H1 (cell line): ENCODE data around the gene BRICD5. TPM values are rescaled to one million over a fixed set of nuclear protein-coding genes. Genes with fewer than 3 reads are reported as not detected.

Experiments used
- CTCF ChIA-PET: fragments of 300-600 bp; sonication (Branson Sonifier 250); formaldehyde crosslinking; loops from one replicate; lab custom pipeline; 2021; ENCODE audit not compliant: partially characterized antibody; lab: Charles Lee
- POLR2A ChIA-PET: fragments of 300-600 bp; sonication (Branson Sonifier 250); formaldehyde crosslinking; loops from one replicate; lab custom pipeline; 2021; ENCODE audit warnings: inconsistent platforms; ENCODE audit not compliant: partially characterized antibody; lab: Charles Lee
- DNase-seq, 2 experiments: peaks; one replicate each; pipeline versions ENCODE4 v3.0.0 to v3.0.0-alpha.2; 2010 to 2022; ENCODE audit warnings: low spot score in 2 of 2, low read depth in 1 of 2, mixed read lengths in 1 of 2
- FAIRE-seq: peaks from 2 replicates; lab custom pipeline; 2011; peaks lifted over from hg19 to GRCh38; lab: Jason Lieb, UNC
- H2AFZ ChIP-seq: 2 replicates; pipeline ENCODE4 v1.8.1; 2012; ENCODE audit warnings: low read length, inconsistent platforms
- H2AK5ac ChIP-seq: 2 replicates; pipeline ENCODE4 v1.6.1; 2013; ENCODE audit warnings: low read depth, low read length
- H2BK120ac ChIP-seq: replicated peaks from 2 replicates; pipeline ENCODE3; 2013; ENCODE audit warnings: low read depth, low read length, inconsistent platforms
- H2BK12ac ChIP-seq: 2 replicates; pipeline ENCODE4 v1.6.1; 2013; ENCODE audit warnings: low read depth, low read length
- H2BK15ac ChIP-seq: 2 replicates; pipeline ENCODE4 v1.6.1; 2013; ENCODE audit warnings: low read length
- H2BK20ac ChIP-seq: 2 replicates; pipeline ENCODE4 v1.6.1; 2013; ENCODE audit warnings: low read length
- H2BK5ac ChIP-seq: 2 replicates; pipeline ENCODE4 v1.6.1; 2013; ENCODE audit warnings: low read depth, low read length
- H3K14ac ChIP-seq: 2 replicates; pipeline ENCODE4 v1.6.1; 2013; ENCODE audit warnings: inconsistent platforms; ENCODE audit not compliant: insufficient read length
- H3K18ac ChIP-seq: 2 replicates; pipeline ENCODE4 v1.6.1; 2013; ENCODE audit warnings: low read length; ENCODE audit errors: extremely low read depth
- H3K23ac ChIP-seq: 2 replicates; pipeline ENCODE4 v1.6.1; 2013; ENCODE audit warnings: inconsistent platforms; ENCODE audit not compliant: insufficient read length
- H3K23me2 ChIP-seq: 2 replicates; pipeline ENCODE4 v1.6.1; 2013; ENCODE audit warnings: low read depth, low read length
- H3K27ac ChIP-seq: 2 replicates; pipeline ENCODE4 v1.6.1; 2011; ENCODE audit warnings: low read depth, low read length, inconsistent platforms
- H3K27me3 ChIP-seq, 4 experiments: replicated peaks in 1 of 4; 1 replicate in 1 of 4; 2 replicates in 3 of 4; pipeline versions ENCODE4 v1.6.1 to v1.8.1; 2011 to 2013; ENCODE audit warnings: low read length in 3 of 4, mild to moderate bottlenecking in 3 of 4, inconsistent platforms in 2 of 4, mixed read lengths in 2 of 4, moderate library complexity in 1 of 4; ENCODE audit not compliant: control insufficient read depth in 3 of 4, insufficient read depth in 3 of 4; ENCODE audit errors: extremely low read depth in 1 of 4
- H3K36me3 ChIP-seq, 4 experiments: 2 replicates each; pipeline versions ENCODE4 v1.6.1 to v1.8.1; 2011 to 2013; ENCODE audit warnings: mild to moderate bottlenecking in 4 of 4, low read length in 3 of 4, moderate library complexity in 2 of 4, control low read depth in 1 of 4, inconsistent platforms in 1 of 4; ENCODE audit not compliant: insufficient read depth in 4 of 4, control insufficient read depth in 2 of 4
- H3K4ac ChIP-seq: replicated peaks from 2 replicates; pipeline ENCODE3; 2013; ENCODE audit warnings: low read length, low read depth, mixed read lengths, inconsistent platforms; ENCODE audit not compliant: insufficient read length
- H3K4me1 ChIP-seq, 4 experiments: replicated peaks in 1 of 4; 1 replicate in 1 of 4; 2 replicates in 3 of 4; pipeline versions ENCODE4 v1.6.1 to v1.8.1; 2011 to 2013; ENCODE audit warnings: low read length in 3 of 4, inconsistent platforms in 2 of 4, mixed read lengths in 1 of 4; ENCODE audit not compliant: insufficient read depth in 4 of 4, control insufficient read depth in 3 of 4
- H3K4me2 ChIP-seq, 2 experiments: 2 replicates each; pipeline versions ENCODE4 v1.6.1 to v1.8.1; 2011 to 2013; ENCODE audit warnings: low read depth in 2 of 2, low read length in 2 of 2, control low read depth in 1 of 2, inconsistent platforms in 1 of 2, mild to moderate bottlenecking in 1 of 2; ENCODE audit not compliant: insufficient read depth in 1 of 2
- H3K4me3 ChIP-seq, 4 experiments: fragments of 200-600, 300-600 bp in 1 of 4; sonication (generic), shearing (Covaris generic), sonication (Bioruptor Twin) in 1 of 4; 2 replicates each; pipeline versions ENCODE4 v1.5.1 to v1.8.1; 2011 to 2016; ENCODE audit warnings: low read length in 4 of 4, low read depth in 3 of 4, control low read depth in 2 of 4, inconsistent platforms in 2 of 4, mild to moderate bottlenecking in 2 of 4, mixed read lengths in 1 of 4, moderate library complexity in 1 of 4; ENCODE audit not compliant: insufficient read depth in 2 of 4; ENCODE audit errors: extremely low read depth in 1 of 4
- H3K56ac ChIP-seq: replicated peaks from 2 replicates; pipeline ENCODE3; 2013; ENCODE audit warnings: low read depth, mild to moderate bottlenecking, mixed read lengths, low read length, inconsistent platforms; ENCODE audit not compliant: insufficient read length
- H3K79me1 ChIP-seq: 2 replicates; pipeline ENCODE4 v1.6.1; 2013; ENCODE audit warnings: low read depth, low read length, control low read depth
- H3K79me2 ChIP-seq, 2 experiments: 2 replicates each; pipeline versions ENCODE4 v1.6.1 to v1.8.1; 2012 to 2013; ENCODE audit warnings: low read length in 2 of 2, mild to moderate bottlenecking in 2 of 2, inconsistent platforms in 1 of 2; ENCODE audit not compliant: insufficient read depth in 2 of 2, control insufficient read depth in 1 of 2
- H3K9ac ChIP-seq, 4 experiments: replicated peaks in 1 of 4; 1 replicate in 1 of 4; 2 replicates in 3 of 4; pipeline versions ENCODE4 v1.6.1 to v1.8.1; 2011 to 2013; ENCODE audit warnings: low read depth in 3 of 4, low read length in 3 of 4, control low read depth in 2 of 4, mild to moderate bottlenecking in 2 of 4, moderate library complexity in 2 of 4, inconsistent platforms in 1 of 4; ENCODE audit errors: extremely low read depth in 1 of 4
- H3K9me3 ChIP-seq, 2 experiments: 2 replicates each; pipeline versions ENCODE4 v1.6.1 to v1.8.1; 2012 to 2013; ENCODE audit warnings: mild to moderate bottlenecking in 2 of 2, moderate library complexity in 2 of 2, control low read depth in 1 of 2, inconsistent platforms in 1 of 2, low read depth in 1 of 2, low read length in 1 of 2, mixed read lengths in 1 of 2; ENCODE audit not compliant: insufficient read depth in 2 of 2
- H4K20me1 ChIP-seq, 2 experiments: replicated peaks in 1 of 2; 2 replicates each; pipeline versions ENCODE3 to v1.8.1; 2011 to 2013; ENCODE audit warnings: inconsistent platforms in 2 of 2, low read length in 2 of 2, mild to moderate bottlenecking in 1 of 2; ENCODE audit not compliant: insufficient read depth in 2 of 2, control insufficient read depth in 1 of 2
- H4K5ac ChIP-seq: 2 replicates; pipeline ENCODE4 v1.6.1; 2013; ENCODE audit warnings: low read length, low read depth, mixed read lengths, inconsistent platforms; ENCODE audit not compliant: insufficient read length
- H4K8ac ChIP-seq: 2 replicates; pipeline ENCODE4 v1.8.0; 2013; ENCODE audit warnings: mild to moderate bottlenecking, moderate library complexity, low read length, inconsistent platforms; ENCODE audit not compliant: insufficient read depth; ENCODE audit errors: extremely low read depth
- H4K91ac ChIP-seq: replicated peaks from 2 replicates; pipeline ENCODE3; 2013; ENCODE audit warnings: low read length, mixed read lengths, inconsistent platforms; ENCODE audit not compliant: insufficient read length
- ASH2L ChIP-seq: fragments of 200-600, 300-600 bp; sonication (generic); IDR thresholded peaks from one replicate; pipeline ENCODE4 v1.7.1; 2017; ENCODE audit warnings: low read length
- ATF3 ChIP-seq: IDR thresholded peaks from 2 replicates; pipeline ENCODE4 v1.6.1; 2011; ENCODE audit warnings: low read depth, mild to moderate bottlenecking, low read length; ENCODE audit not compliant: insufficient read depth
- BCL11A ChIP-seq, 2 experiments: IDR thresholded peaks; one replicate each; pipeline ENCODE4 v1.6.1; 2011; ENCODE audit warnings: low read depth in 2 of 2, low read length in 2 of 2, mild to moderate bottlenecking in 2 of 2
- CHD1 ChIP-seq: IDR thresholded peaks from 2 replicates; pipeline ENCODE4 v1.6.1; 2012; ENCODE audit warnings: low read depth, low read length, improper control_type of control experiment
- GABPA ChIP-seq: IDR thresholded peaks from 2 replicates; pipeline ENCODE4 v1.6.1; 2011; ENCODE audit warnings: mild to moderate bottlenecking, low read length, moderate library complexity, borderline replicate concordance; ENCODE audit not compliant: insufficient read depth
- NRF1 ChIP-seq: IDR thresholded peaks from 2 replicates; pipeline ENCODE4 v1.6.1; 2011; ENCODE audit warnings: mild to moderate bottlenecking, low read depth, low read length, improper control_type of control experiment
- POU5F1 ChIP-seq: IDR thresholded peaks from 2 replicates; pipeline ENCODE4 v1.6.1; 2011; ENCODE audit warnings: low read depth, mild to moderate bottlenecking, low read length, moderate library complexity
- RXRA ChIP-seq: IDR thresholded peaks from 2 replicates; pipeline ENCODE4 v1.6.1; 2011; ENCODE audit warnings: low read depth, mild to moderate bottlenecking, low read length, moderate library complexity; ENCODE audit not compliant: insufficient read depth
- SP1 ChIP-seq: IDR thresholded peaks from 2 replicates; pipeline ENCODE4 v1.6.1; 2011; ENCODE audit warnings: low read depth, low read length
- WGBS, 2 experiments: shearing (Covaris generic) in 1 of 2; methylation state at CpG; one replicate each; pipeline versions ENCODE4 v1.1.6 to v1.1.7; 2013 to 2015; ENCODE audit warnings: low lambda C conversion rate in 2 of 2, mixed read lengths in 2 of 2, inconsistent platforms in 1 of 2, low coverage in 1 of 2, missing lambda C conversion rate in 1 of 2; ENCODE audit not compliant: insufficient replicate concordance in 2 of 2, insufficient coverage in 1 of 2, insufficient read length in 1 of 2; ENCODE audit errors: extremely low coverage in 1 of 2, missing lambda C conversion rate in 1 of 2; 5-methylcytosine and 5-hydroxymethylcytosine counted together
- polyA plus RNA-seq, 7 experiments: library from polyadenylated mRNA; depleted of rRNA in 3 of 7; stranded (reverse) in 5 of 7; unstranded in 2 of 7; fragments of >200 nt in 5 of 7; fragments of 200-250 nt in 2 of 7; gene quantifications; 1 replicate in 5 of 7; 2 replicates in 1 of 7; 4 replicates in 1 of 7; pipeline versions ENCODE4 v1.2.1 to v1.2.3, GENCODE V29; 2011 to 2013; ENCODE audit warnings: missing spikeins in 2 of 7, mixed read lengths in 2 of 7
- total RNA-seq: library from RNA; stranded (reverse); fragmentation: NEBNext Ultra II Directional; extraction: Animal tissue kit (Norgen Biotek cat#: 25700); gene quantifications from 2 replicates; pipeline ENCODE4 v1.2.1, GENCODE V29; 2021

BRICD5 gene
- total and polyA plus RNA-seq, 2 of the 8 experiments (the other 6 are each of a cell fraction or from before 2014, with no cell fraction given), result 8.5 to 14.2 TPM

DNA sequence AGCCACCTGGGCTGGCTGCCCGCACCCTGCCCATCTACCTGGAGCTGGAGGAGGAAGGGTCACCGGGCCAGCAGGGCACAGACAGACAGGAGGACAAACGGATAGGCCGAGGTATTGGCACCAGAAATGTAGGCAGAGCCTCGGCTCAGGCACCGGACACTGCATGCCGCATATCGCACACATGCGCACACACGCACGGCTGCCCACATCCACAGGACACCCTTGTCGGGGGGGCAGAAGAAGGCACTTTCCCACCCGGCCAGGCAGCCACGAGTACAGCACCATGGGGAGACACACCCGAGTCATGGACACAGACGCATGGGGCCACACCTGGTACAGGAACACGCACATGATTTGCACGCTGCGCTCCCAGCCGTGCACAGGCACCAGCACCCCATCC is 28.7 kb downstream of the BRICD5 start:
- Histone ChIP-seq H4K20me1 (peaks cover 0 to 10% of the 10 kb centered on the region in 2 experiments), H3K23me2 (peaks cover 2% of the 10 kb centered on the region; the same call in 1 of the 2 replicates), H4K8ac (no peak overlapping the region), H2BK20ac (no peak overlapping the region), H3K9ac (no peak overlapping the region; a peak in 1 of 7 replicates), H3K36me3 (peaks cover 0 to 12% (median 0%) of the 10 kb centered on the region in 4 experiments; a peak in 2 of 8 replicates), H4K91ac (no peak overlapping the region), H4K5ac (no peak overlapping the region), H2BK120ac (no peak overlapping the region), H3K14ac (no peak overlapping the region), H2BK5ac (0 out of 2 replicates have a peak overlapping the region, but pooled peaks have one; percentile 24), H3K4ac (no peak overlapping the region), H2BK15ac (peak overlapping the region; percentile 61), H3K4me1 (peaks cover 0 to 7% (median 2%) of the 10 kb centered on the region in 4 experiments; a peak in 4 of 7 replicates), H3K4me2 (no peak overlapping the region), H2AK5ac (0 out of 2 replicates have a peak overlapping the region, but pooled peaks have one; percentile 77), H3K27me3 (no peaks in the 10 kb centered on the region; a peak in 1 of 7 replicates), H3K27ac (no peak overlapping the region), H2BK12ac (no peak overlapping the region), H3K79me2 (no peaks in the 10 kb centered on the region), H3K4me3 (no peak overlapping the region), H3K79me1 (no peaks in the 10 kb centered on the region), H3K23ac (no peak overlapping the region), H2AFZ (no peak overlapping the region), H3K56ac (no peak overlapping the region), H3K9me3 (no peaks in the 10 kb centered on the region), H3K18ac (no peak overlapping the region)
- 90% methylated on average over 20 of the region's 20 CpGs; no CpG with 5 or more reads in 1 of the 2 experiments for WGBS, 2 experiments
- ChIA-PET POLR2A (interaction anchor here (1.2 to 3.2 kb wide), 5 partner anchors 26 to 156 kb away, joined by 3 to 23 read pairs (median 4); partner anchors contain the start of genes NHERF2 and TRAF7), CTCF (interaction anchor here (1.0 to 1.9 kb wide), 4 partner anchors 13 to 181 kb away, joined by 3 to 4 read pairs (median 4); no protein-coding TSS in a partner anchor)
- DNase-seq, result no peak
- FAIRE-seq, result no peak
- TF ChIP-seq SP1 (no peak), POU5F1 (no peak), BCL11A (IDR thresholded peaks at IDR 0.05; ENCODE audit: low read depth in 2 of 2, low read length in 2 of 2) (no peak), RXRA (no peak), ATF3 (no peak), ASH2L (no peak), CHD1 (no peak), NRF1 (no peak), GABPA (no peak)
